VCaP (cell line): Measurements from ENCODE around the gene LRRC14B.
A peak's percentile ranks its signal among the peaks of the same experiment; 100 is the strongest.

Source experiments
- H3K27ac ChIP-seq: fragments of 450-650 bp; 2 replicates; pipeline ENCODE4 v1.5.1; 2017
- TF ChIP-seq, protein P1 (sequence below): fragments of 450-650 bp; conservative IDR thresholded peaks from 2 replicates; pipeline ENCODE4 v1.5.1; 2017; ENCODE audit warnings: mild to moderate bottlenecking, moderate library complexity

The LRRC14B gene

DNA sequence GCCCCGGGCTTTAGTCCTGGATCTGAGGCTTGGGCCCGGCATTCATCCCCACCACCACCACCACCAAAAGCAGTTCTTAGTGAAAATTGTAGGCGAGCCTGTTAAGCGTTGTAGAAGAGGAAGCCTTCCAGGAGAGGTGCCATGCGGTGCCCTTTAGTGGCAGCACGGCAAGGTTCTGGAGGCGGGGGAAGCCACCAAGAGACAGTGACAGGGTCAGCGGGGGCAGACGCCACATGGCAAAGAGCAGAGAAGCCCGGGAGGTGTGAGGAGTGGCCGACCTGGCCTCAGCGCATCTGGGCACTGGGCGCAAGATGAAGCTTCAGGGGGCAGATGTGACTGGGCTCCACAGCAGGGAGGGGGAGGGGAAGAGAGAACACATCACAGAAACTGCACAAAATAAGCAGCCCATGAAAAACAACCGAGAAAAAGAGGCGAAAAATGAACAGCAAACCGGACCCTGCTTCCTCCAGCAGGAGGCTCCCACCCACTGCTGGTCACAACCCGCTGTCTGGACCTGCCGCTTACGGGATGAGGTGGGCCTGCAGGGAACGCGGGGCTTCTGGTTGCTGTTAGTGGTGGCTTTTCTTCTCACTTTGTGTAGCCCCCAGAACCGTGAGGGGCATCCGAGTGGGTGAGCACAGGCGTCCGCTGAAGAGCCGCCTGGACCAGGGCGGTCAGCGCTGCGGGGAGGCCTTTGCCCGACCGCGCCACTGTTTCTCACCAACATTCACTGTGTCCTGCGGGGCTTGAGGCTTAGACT, 4.3 kb downstream of the LRRC14B start:
- TF ChIP-seq, protein P1, sequence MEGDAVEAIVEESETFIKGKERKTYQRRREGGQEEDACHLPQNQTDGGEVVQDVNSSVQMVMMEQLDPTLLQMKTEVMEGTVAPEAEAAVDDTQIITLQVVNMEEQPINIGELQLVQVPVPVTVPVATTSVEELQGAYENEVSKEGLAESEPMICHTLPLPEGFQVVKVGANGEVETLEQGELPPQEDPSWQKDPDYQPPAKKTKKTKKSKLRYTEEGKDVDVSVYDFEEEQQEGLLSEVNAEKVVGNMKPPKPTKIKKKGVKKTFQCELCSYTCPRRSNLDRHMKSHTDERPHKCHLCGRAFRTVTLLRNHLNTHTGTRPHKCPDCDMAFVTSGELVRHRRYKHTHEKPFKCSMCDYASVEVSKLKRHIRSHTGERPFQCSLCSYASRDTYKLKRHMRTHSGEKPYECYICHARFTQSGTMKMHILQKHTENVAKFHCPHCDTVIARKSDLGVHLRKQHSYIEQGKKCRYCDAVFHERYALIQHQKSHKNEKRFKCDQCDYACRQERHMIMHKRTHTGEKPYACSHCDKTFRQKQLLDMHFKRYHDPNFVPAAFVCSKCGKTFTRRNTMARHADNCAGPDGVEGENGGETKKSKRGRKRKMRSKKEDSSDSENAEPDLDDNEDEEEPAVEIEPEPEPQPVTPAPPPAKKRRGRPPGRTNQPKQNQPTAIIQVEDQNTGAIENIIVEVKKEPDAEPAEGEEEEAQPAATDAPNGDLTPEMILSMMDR = no peak
- no peak overlapping the region for H3K27ac ChIP-seq

DNA sequence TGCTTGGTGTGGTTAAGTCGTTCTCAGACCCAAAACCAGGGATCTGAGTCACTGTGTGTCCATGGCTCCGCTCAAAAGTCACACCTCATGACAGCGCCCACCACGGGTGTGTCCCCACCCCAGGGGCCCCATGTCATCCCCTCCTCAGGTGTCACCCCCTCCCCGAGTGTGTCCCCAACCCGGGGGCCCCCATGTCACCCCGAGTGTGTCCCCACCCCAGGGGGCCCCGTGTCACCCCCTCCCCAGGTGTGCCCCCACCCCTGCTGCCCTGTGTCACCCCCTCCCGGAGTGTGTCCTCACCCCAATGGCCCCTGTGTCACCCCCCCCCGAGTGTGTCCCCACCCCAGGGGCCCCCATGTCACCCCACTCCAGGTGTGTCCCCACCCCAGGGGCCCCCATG, 5.1 kb downstream of the LRRC14B start:
- no peak overlapping the region for H3K27ac ChIP-seq
- TF ChIP-seq, protein P1 = no peak

DNA sequence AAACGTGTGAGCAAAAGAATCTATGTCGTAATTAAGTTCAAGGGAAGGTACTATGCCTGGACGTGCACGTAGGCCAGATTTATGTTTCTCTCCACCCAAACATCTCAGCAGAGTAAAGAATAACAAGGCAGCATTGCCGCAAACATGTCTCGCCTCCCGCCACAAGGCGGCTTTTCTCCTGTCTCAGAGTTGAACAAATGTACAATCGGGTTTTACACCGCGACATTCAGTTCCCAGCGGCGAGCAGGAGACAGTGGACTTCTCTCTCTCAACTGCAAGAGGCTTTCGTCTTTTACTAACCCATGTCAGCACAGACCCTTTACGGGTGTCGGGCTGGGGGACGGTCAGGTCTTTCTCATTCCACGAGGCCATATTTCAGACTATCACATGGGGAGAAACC, 5.7 kb downstream of the LRRC14B start:
- H3K27ac ChIP-seq = peak overlapping the region; percentile 22; the same call in 1 of the 2 replicates

DNA sequence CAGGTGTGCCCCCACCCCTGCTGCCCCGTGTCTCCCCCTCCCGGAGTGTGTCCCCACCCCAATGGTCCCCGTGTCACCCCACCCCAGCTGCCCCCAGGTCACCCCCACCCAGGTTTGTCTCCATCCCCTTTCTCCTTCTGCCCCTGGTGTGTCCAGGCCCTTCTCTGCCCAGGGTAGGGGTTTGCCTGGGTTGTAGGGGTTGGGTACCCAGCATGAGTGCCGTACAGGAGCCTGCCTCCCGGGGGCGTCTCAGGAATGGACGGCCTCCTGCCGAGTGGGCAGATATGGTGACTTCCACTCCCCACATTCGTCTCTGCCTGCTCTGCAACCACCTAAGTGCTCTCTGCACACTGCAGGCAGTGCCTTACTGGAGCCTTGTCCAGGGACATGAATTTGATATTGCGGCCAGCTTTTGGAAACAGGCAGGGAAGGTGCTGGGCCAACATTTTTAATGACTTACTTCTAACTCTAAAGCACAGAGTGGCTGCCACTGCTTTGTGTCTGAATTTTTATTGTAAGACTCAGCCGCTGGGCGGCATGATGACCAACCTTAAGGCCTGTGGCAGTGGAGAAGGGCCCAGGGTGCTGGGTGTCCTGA, 6.7 kb downstream of the LRRC14B start:
- TF ChIP-seq, protein P1 = no peak
- H3K27ac ChIP-seq = no peak overlapping the region; the same call in 1 of the 2 replicates

DNA sequence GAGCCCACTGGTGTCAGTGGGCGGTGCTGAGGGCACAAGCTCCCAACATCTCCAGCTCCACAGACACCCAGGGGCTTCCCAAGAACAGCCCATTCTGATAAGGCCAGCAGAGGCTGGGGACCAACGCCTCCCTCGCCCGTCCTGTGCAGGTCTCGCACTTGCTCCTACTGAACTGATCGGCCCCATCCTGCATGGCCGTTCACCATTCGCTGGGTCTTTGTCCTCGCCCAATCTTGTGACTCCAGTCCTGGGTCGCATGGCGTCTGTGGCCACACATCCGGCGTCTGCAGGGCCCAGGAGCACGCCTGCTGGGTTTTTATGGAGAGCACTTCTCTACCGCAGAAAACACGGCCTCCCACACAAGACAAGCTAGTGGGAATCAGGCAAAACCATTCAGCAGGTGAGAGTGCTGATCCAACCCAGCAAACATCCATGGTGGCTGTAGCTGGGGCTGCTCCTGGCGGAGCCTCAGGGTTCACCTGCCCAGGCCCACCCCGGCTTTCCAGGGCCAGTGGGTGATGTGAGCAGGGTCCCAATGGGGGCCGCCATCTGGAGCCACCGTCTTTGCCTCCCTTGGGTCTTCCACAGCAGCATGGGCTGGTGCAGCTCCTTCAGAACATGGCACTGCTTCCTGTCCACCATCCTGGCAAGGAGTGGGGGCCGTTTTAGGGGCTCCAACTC, 7.4 kb downstream of the LRRC14B start:
- TF ChIP-seq, protein P1 = no peak
- no peak overlapping the region for H3K27ac ChIP-seq

DNA sequence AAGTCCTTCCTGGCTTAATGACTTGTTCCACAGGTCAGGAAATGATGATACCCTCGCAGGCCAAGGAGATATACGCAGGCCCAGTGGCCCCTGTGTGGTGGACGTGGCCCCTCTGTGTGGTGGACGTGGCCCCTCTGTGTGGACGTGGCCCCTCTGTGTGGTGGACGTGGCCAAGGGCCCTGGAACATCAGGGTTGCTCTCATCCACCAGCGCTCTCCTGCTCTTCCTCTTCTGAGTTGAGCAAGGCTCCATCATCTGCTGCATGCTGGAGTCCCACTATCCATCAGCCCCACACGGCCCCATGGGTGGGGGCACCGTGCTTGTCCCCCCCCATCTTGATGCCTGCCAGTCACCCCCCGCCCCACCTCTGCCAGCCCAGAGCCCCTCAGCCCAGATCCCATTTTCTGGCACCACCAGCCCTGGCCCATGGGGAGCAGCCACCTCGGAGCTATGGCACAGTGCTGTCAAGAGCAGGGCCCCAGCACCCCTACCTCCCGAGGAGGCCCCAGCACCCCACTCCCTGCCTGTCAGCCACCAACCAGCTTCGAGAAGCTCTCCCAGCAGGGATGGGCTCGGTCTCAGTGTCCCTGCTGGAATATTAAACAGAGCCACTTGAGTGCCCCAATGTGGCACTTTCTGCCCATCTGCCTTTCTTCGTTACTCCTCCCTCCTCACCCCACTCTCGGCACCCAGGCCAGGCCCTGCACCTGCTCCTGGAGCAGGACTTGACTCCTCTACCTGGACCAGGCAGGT, 8.1 kb downstream of the LRRC14B start:
- H3K27ac ChIP-seq = no peak overlapping the region
- TF ChIP-seq, protein P1 = no peak

DNA sequence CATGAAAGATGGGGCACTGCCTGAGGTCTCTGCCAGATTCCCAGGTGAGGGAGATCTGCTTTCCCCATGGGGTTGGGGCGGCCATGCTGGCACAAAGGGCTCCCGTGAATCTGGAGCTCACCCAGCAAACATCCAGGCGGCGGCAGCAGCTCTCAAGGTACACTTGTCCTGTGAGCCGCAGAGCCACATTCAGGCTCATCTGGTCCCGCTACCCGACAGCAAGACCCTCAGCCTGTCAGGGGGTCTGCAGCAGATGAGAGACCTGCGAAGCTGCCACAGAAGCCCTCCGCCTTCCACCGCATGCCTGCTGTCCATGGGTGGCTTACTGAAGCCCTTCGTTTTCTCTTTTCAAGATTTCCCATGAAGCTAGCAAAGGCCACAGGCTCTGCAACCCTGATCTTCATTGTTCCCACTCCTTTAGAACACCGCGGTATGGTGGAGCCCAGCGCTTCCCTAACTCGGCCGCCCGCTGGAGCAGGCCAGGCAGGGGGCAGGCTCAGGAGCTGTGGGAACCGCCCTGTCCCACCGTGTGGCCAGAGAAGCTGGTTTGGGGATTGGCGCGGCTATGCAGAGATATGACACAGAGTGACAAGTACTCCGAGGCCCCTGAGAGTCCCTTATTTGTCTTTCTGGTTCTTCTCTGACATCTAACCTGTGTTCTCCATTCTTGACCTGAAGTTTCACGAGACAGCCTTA, 8.8 kb downstream of the LRRC14B start:
- TF ChIP-seq, protein P1 = no peak
- H3K27ac ChIP-seq = no peak overlapping the region
